Osteocyte (in vitro differentiated cells): Measurements from ENCODE around the gene GTF2H4. TPM values are rescaled to one million over a fixed set of nuclear protein-coding genes. Genes with fewer than 3 reads are reported as not detected.

Source experiments
- DNase-seq: peaks from one replicate; pipeline ENCODE4 v3.0.0; 2021; ENCODE audit warnings: mixed read lengths; ENCODE audit not compliant: unreplicated experiment; ENCODE audit errors: extremely low spot score
- H3K27ac Mint-ChIP-seq: one replicate; pipeline ENCODE4 v1.8.0; 2021; ENCODE audit warnings: mild to moderate bottlenecking, mixed read lengths; ENCODE audit not compliant: unreplicated experiment
- H3K27me3 Mint-ChIP-seq: one replicate; pipeline ENCODE4 v1.8.0; 2021; ENCODE audit warnings: mixed read lengths; ENCODE audit not compliant: unreplicated experiment
- H3K36me3 Mint-ChIP-seq: one replicate; pipeline ENCODE4 v1.8.0; 2021; ENCODE audit warnings: mixed read lengths; ENCODE audit not compliant: unreplicated experiment
- H3K4me1 Mint-ChIP-seq: one replicate; pipeline ENCODE4 v1.8.0; 2021; ENCODE audit warnings: mixed read lengths; ENCODE audit not compliant: unreplicated experiment
- H3K4me3 Mint-ChIP-seq: one replicate; pipeline ENCODE4 v1.8.0; 2021; ENCODE audit warnings: mild to moderate bottlenecking, moderate library complexity, mixed read lengths; ENCODE audit not compliant: unreplicated experiment
- H3K9me3 Mint-ChIP-seq: one replicate; pipeline ENCODE4 v1.8.0; 2021; ENCODE audit warnings: mixed read lengths; ENCODE audit not compliant: unreplicated experiment
- CTCF ChIP-seq: fragments of 200-600 bp; sonication (generic); IDR thresholded peaks from 2 replicates; pipeline ENCODE4 v1.5.0; 2021; ENCODE audit warnings: antibody characterized with exemption, mild to moderate bottlenecking, moderate library complexity
- total RNA-seq: library from RNA; stranded (reverse); gene quantifications from 2 replicates; pipeline ENCODE4 v1.2.1, GENCODE V29; 2021

The GTF2H4 gene
- total RNA-seq, 1 donor from 2014 or later, result 39.3 TPM

GRCh38 chr6:30894381-30894780 is 13.6 kb upstream of the GTF2H4 start:
- Mint-ChIP-seq H3K27me3 (no peaks in the 10 kb centered on the region), H3K9me3 (no peaks in the 10 kb centered on the region)

GRCh38 chr6:30894935-30895334 is 13.1 kb upstream of the GTF2H4 start:
- Mint-ChIP-seq H3K4me1 (peaks cover 7% of the 10 kb centered on the region), H3K27me3 (no peaks in the 10 kb centered on the region), H3K27ac (no peak overlapping the region), H3K9me3 (no peaks in the 10 kb centered on the region), H3K36me3 (peaks cover 60% of the 10 kb centered on the region), H3K4me3 (no peak overlapping the region)
- no peak for DNase-seq
- no peak for TF ChIP-seq CTCF

More at GRCh38 chr6:30894381-30894780, 13.6 kb upstream of the GTF2H4 start:
- Mint-ChIP-seq H3K36me3 (peaks cover 60% of the 10 kb centered on the region), H3K4me3 (no peak overlapping the region), H3K4me1 (peaks cover 12% of the 10 kb centered on the region), H3K27ac (no peak overlapping the region)
- no peak for TF ChIP-seq CTCF
- DNase-seq, result no peak

DNA sequence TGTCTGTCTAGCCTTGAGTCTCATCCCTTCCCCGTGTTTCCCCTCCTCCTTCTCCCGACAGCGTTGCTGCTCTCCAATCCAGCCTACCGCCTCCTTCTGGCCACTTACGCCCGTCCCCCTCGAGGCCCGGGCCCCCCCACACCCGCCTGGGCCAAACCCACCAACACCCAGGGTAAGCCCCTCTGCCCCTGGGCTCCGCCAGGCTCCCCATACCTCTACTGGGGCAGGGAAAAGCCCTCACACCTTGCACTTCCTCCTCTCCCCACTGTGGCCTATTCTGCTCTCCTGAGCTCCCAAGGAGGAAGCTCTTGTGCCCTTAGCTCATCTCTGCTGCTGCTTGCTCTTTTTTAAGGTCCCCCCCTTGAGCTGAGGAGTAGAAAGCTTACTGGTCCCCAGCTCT is 12.7 kb upstream of the GTF2H4 start:
- peaks cover 2% of the 10 kb centered on the region for H3K4me1 Mint-ChIP-seq
- no peaks in the 10 kb centered on the region for H3K27me3 Mint-ChIP-seq
- TF ChIP-seq CTCF, result no peak
- no peak overlapping the region for H3K4me3 Mint-ChIP-seq
- H3K36me3 Mint-ChIP-seq, result peaks cover 59% of the 10 kb centered on the region
- no peaks in the 10 kb centered on the region for H3K9me3 Mint-ChIP-seq
- H3K27ac Mint-ChIP-seq, result no peak overlapping the region
- DNase-seq, result no peak

DNA sequence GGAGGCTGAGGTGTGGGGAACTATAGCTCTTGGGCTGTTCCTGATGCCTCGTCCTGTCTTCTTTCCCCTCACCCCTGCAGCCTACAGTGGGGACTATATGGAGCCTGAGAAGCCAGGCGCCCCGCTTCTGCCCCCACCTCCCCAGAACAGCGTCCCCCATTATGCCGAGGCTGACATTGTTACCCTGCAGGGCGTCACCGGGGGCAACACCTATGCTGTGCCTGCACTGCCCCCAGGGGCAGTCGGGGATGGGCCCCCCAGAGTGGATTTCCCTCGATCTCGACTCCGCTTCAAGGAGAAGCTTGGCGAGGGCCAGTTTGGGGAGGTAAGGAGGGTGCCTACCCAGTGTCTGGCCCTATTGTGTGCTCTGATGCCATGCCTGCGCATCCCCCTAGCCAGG is 11.5 kb upstream of the GTF2H4 start:
- Mint-ChIP-seq H3K27me3 (no peaks in the 10 kb centered on the region), H3K9me3 (no peaks in the 10 kb centered on the region), H3K36me3 (peaks cover 54% of the 10 kb centered on the region), H3K4me3 (no peak overlapping the region), H3K4me1 (no peaks in the 10 kb centered on the region), H3K27ac (no peak overlapping the region)
- no peak for TF ChIP-seq CTCF
- DNase-seq, result no peak

DNA sequence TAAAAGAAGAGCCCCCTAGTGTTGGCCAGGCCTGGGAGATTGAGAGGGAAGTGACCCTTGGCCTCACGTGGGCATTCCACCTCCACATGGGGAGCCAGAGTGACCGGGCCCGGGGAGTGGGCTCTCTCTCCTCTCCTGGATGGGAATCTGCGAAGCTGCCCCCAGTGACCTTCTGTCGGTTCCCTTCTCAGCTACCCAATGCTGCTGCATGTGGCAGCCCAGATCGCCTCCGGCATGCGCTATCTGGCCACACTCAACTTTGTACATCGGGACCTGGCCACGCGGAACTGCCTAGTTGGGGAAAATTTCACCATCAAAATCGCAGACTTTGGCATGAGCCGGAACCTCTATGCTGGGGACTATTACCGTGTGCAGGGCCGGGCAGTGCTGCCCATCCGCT is 10.1 kb upstream of the GTF2H4 start:
- H3K9me3 Mint-ChIP-seq, result no peaks in the 10 kb centered on the region
- no peaks in the 10 kb centered on the region for H3K27me3 Mint-ChIP-seq
- H3K27ac Mint-ChIP-seq, result no peak overlapping the region
- H3K4me3 Mint-ChIP-seq, result no peak overlapping the region
- no peaks in the 10 kb centered on the region for H3K4me1 Mint-ChIP-seq
- H3K36me3 Mint-ChIP-seq, result peaks cover 45% of the 10 kb centered on the region
- no peak for DNase-seq
- TF ChIP-seq CTCF, result no peak
